Measurements from ENCODE around the gene WHAMM.

Gene WHAMM

DNA sequence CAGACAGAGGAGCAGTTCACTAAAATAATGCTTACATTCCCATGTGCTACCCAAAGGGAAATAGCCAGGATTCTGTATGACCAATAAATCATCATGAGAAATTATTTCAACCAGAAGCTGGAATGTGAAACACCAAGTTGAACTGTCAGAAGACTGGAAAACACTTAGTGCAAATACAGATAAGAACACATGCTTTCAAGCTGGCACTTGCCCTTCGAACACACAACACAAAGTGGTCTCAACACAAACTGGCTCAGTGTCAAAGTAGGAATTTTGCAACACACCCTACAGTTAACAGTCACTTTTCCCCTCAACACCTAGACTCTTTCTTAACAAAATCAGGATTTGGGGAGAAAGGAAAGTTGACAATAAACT lies 4.9 kb upstream of the WHAMM start:
- DNase-seq (ENCODE audit: low spot score) = no peak
- TF ChIP-seq, protein P1, sequence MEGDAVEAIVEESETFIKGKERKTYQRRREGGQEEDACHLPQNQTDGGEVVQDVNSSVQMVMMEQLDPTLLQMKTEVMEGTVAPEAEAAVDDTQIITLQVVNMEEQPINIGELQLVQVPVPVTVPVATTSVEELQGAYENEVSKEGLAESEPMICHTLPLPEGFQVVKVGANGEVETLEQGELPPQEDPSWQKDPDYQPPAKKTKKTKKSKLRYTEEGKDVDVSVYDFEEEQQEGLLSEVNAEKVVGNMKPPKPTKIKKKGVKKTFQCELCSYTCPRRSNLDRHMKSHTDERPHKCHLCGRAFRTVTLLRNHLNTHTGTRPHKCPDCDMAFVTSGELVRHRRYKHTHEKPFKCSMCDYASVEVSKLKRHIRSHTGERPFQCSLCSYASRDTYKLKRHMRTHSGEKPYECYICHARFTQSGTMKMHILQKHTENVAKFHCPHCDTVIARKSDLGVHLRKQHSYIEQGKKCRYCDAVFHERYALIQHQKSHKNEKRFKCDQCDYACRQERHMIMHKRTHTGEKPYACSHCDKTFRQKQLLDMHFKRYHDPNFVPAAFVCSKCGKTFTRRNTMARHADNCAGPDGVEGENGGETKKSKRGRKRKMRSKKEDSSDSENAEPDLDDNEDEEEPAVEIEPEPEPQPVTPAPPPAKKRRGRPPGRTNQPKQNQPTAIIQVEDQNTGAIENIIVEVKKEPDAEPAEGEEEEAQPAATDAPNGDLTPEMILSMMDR (IDR thresholded peaks at IDR 0.05; ENCODE audit: extremely low read depth, missing control alignments) = no peak

GRCh38 chr15:82805994-82806406 lies 3.4 kb upstream of the WHAMM start, which contains the start of gene FSD2:
Gene FSD2 (minus strand): TSS chr15:82806069. CDS start chr15:82787390, 18,679 bp downstream.
- TF ChIP-seq, protein P1 (IDR thresholded peaks at IDR 0.05; ENCODE audit: extremely low read depth, missing control alignments) = no peak
- peak; percentile 57 for DNase-seq (ENCODE audit: low spot score)

GRCh38 chr15:82807920-82808633 lies 1.4 kb upstream of the WHAMM start:
- DNase-seq (ENCODE audit: low spot score) = no peak

DNA sequence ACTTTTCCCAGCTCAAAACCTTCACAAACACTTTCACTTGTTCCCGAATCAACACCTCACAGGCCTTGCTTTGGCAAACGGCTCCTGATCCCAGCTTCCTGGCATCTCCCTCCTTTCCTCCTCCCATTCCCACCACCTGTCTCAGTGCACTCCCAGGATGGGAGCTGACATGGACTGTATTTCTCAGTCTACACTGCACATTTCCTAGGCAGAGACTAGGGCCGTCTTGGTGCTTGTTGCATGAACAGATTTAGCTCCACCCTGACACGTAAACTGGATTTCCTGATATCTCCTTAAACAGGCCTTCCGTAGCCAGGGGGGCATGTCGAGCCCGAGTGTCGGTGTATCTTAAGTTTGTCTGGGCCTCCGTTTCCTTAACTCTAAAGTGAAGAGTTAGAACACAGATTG lies 790 bp upstream of the WHAMM start:
- TF ChIP-seq, protein P1 (IDR thresholded peaks at IDR 0.05; ENCODE audit: extremely low read depth, missing control alignments) = no peak
- DNase-seq (ENCODE audit: low spot score) = no peak

More at GRCh38 chr15:82807920-82808633, 1.4 kb upstream of the WHAMM start:
- TF ChIP-seq, protein P1 (IDR thresholded peaks at IDR 0.05; ENCODE audit: extremely low read depth, missing control alignments) = no peak

DNA sequence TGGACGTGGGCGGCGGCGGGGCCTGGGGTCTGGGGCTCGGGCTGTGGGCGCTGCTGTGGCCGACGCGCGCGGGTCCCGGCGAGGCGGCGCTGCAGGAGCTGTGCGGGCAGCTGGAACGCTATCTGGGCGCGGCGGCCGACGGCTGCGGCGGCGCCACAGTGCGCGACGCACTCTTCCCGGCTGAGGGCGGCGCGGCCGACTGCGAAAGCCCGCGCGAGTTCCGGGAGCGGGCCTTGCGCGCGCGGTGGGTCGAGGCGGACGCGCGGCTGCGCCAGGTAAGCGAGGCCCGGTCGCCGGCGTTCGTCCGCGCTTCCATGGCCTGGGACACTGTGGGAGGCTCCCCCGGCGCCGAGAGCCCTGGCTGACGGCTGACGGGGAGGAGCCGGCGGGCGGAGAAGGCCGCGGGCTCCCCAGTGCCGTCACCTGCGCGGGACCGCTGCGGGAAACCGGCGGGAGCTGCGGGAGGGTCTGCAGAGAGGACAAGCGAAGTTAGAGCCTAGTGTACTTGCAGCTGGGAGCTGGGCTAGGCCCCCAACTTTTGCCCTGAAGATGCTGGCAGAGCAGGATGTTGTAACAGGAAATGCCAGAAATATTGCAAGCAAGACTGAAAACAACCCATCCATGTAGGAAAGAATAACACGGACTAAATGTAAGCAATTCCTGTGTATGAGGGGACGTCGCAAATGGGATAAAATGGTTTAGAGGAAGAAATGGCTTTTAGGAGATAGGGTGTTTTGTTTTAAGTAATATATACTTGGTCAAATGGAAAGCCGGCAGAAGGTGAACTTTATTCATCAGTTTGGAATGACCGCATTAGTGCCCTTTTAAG lies 847 bp downstream of the WHAMM start:
- DNase-seq (ENCODE audit: low spot score) = peak; percentile 60
- TF ChIP-seq, protein P1 (IDR thresholded peaks at IDR 0.05; ENCODE audit: extremely low read depth, missing control alignments) = no peak

GRCh38 chr15:82810890-82811426 lies 1.5 kb downstream of the WHAMM start:
- DNase-seq (ENCODE audit: low spot score) = no peak

More at GRCh38 chr15:82810890-82811426, 1.5 kb downstream of the WHAMM start:
- TF ChIP-seq, protein P1 (IDR thresholded peaks at IDR 0.05; ENCODE audit: extremely low read depth, missing control alignments) = no peak
